NCI-H446 treated with DMSO at 0.1 percent for 48 hours (cell line): Measurements from ENCODE around the gene RFX8.

Experiments
- DNase-seq: peaks from one replicate; lab custom pipeline; 2025; lab: John Stamatoyannopoulos, UW

Gene RFX8

DNA sequence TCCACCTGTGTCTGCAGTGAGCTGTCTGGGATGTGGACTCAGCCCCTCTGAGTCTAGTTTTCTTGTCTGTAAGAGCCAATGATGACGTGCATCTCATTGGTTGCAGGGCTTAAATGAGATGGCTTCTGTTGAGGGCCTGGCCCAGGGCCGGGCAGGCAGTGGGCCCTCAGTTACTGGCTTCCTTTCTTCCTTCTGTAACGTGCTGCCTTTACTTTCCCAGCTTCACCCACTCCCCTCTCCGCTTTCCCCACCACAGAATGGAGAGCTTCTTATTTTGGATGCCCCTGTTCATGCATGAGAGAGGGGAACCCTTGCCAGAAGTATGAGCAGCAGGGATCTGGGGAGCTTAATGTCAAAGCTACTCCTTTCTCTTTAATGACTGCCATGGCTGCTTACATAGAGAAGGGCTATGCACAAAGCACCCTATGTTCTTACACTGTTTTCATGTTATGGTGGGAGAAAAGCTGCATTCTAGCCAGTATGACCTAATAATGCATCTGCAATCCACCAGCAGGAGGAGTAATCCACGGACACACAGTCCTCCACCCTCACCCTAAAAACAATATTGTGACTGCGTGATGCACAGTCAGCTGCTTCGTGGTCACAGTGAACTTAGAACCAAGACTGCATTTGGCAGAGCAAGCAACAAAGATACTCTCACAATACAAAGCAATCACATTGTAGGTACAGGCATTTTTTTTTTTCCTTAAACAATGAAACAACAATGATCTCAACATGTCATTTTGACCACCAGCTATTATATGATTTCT is 124.8 kb downstream of the RFX8 start:
- no peak for DNase-seq

DNA sequence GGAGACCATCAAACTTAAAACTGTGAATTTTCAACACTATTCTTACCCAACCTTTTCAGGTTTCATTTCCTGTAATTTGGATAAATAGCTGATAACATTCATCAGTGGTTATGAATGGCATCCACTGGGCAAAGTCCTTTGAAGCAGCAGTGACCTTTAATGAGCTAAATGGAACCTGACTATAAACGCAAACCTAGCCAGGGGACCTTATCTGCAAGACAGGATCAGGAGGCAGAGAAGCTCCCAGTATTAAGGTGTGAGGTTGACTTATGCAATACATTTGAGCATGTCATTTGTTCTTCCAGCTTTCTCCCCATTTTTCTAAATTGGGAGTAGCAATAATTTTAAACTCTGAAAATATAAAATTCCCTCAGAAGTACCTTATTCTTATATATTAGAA is 126.0 kb downstream of the RFX8 start:
- no peak for DNase-seq
